Chondrocyte (in vitro differentiated cells): ENCODE data around the gene NCKAP5L. TPM values are rescaled to one million over a fixed set of nuclear protein-coding genes. Genes with fewer than 3 reads are reported as not detected.
A peak's percentile ranks its signal among the peaks of the same experiment; 100 is the strongest.
"Not testable (repeated sequence)": the region's sequence is repeated elsewhere in the genome, so short reads cannot be mapped to it uniquely, and the experiment has no call there.

ENCODE experiments used
- DNase-seq: peaks from one replicate; pipeline ENCODE4 v3.0.0; 2021; ENCODE audit warnings: mixed read lengths, low spot score
- H3K27ac Mint-ChIP-seq: one replicate; pipeline ENCODE4 v1.8.0; 2021; ENCODE audit warnings: mild to moderate bottlenecking, moderate library complexity, mixed read lengths; ENCODE audit not compliant: unreplicated experiment
- H3K27me3 Mint-ChIP-seq: 2 replicates; pipeline ENCODE4 v1.8.0; 2021; ENCODE audit warnings: low read depth, mixed read lengths
- H3K36me3 Mint-ChIP-seq: 2 replicates; pipeline ENCODE4 v1.8.0; 2021; ENCODE audit warnings: low read depth, mixed read lengths
- H3K4me1 Mint-ChIP-seq: 2 replicates; pipeline ENCODE4 v1.8.0; 2021; ENCODE audit warnings: low read depth, mild to moderate bottlenecking, mixed read lengths
- H3K4me3 Mint-ChIP-seq: one replicate; pipeline ENCODE4 v1.8.0; 2021; ENCODE audit warnings: mild to moderate bottlenecking, moderate library complexity, mixed read lengths; ENCODE audit not compliant: unreplicated experiment
- H3K9me3 Mint-ChIP-seq: 2 replicates; pipeline ENCODE4 v1.8.0; 2021; ENCODE audit warnings: low read depth, mixed read lengths
- total RNA-seq: library from RNA; stranded (reverse); gene quantifications from 3 replicates; pipeline ENCODE4 v1.2.1, GENCODE V29; 2021
- TF ChIP-seq, protein P1 (sequence below): fragments of 200-600 bp; sonication (generic); IDR thresholded peaks from 2 replicates; pipeline ENCODE4 v1.5.0; 2021; ENCODE audit warnings: antibody characterized with exemption, mild to moderate bottlenecking, moderate library complexity

Gene NCKAP5L
- total RNA-seq, 1 donor from 2014 or later, result 46.0 TPM

DNA sequence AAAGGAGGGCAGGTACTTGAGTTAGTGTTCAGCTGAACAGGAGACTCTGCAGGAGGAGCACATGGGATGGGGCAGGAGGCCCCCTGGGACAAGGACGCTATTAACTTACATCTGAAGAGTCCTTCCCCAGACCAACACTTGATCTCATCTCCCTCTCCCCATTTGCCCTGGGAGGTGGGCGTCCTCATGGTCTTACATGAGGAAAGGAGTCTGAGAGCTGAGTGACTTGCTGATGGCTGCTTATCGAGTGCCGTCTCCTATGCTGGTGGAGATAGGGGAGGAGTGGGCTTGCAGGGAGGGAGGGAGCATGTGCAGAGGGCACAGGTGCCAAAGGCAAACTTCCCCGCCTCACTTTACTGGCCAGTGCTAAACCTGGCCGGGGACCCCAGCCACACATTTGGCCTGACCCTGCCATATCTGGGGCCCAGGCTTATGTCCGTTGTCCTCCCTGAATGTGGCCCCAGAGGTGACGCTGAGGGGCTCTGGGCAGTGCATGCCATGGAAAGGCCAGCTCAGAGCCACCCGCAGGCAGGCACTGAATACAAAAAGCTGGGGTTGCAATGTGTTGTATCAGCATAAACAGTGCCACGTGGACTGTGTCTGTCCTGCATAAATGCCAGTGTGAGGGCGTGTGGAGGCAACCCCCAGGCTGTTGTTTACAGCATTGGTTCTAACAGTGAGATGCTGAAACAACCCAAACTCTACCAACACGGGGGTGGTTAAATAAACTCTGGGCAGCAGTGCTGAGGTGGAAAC is 46.1 kb upstream of the NCKAP5L start:
- H3K27ac Mint-ChIP-seq, result no peak overlapping the region
- DNase-seq, result peak; percentile 41
- no peaks in the 10 kb centered on the region for H3K9me3 Mint-ChIP-seq
- H3K36me3 Mint-ChIP-seq, result no peaks in the 10 kb centered on the region
- TF ChIP-seq, protein P1, sequence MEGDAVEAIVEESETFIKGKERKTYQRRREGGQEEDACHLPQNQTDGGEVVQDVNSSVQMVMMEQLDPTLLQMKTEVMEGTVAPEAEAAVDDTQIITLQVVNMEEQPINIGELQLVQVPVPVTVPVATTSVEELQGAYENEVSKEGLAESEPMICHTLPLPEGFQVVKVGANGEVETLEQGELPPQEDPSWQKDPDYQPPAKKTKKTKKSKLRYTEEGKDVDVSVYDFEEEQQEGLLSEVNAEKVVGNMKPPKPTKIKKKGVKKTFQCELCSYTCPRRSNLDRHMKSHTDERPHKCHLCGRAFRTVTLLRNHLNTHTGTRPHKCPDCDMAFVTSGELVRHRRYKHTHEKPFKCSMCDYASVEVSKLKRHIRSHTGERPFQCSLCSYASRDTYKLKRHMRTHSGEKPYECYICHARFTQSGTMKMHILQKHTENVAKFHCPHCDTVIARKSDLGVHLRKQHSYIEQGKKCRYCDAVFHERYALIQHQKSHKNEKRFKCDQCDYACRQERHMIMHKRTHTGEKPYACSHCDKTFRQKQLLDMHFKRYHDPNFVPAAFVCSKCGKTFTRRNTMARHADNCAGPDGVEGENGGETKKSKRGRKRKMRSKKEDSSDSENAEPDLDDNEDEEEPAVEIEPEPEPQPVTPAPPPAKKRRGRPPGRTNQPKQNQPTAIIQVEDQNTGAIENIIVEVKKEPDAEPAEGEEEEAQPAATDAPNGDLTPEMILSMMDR, result no peak
- no peaks in the 10 kb centered on the region for H3K27me3 Mint-ChIP-seq
- no peak overlapping the region for H3K4me3 Mint-ChIP-seq
- H3K4me1 Mint-ChIP-seq, result peaks cover 6% of the 10 kb centered on the region

DNA sequence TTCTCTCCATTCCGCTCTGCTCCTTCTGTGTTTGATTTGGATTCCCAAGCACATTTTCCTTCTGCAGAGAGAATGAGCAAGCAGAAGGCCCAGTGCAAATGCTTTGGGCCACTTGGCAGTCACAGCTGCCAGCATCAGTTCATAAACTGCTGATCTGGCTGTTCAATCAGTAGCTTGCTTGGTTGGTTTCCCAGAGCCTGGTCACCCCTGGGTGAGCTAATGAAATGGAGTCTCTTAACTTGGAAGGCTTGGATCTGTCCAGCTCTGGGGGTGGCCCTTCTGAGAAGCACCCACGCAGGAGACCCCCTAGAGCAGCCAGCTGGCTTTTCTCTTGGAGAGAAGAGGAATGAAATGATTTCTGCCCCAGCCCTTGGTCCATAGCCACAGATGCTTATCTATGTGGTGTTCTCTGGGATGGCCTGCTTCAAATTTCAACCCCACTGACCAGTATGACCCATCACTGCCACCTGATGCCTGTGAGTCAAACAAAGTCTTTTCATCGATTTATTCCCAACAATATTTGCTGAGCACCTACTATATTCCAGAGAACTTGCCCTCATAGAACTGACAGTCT is 45.2 kb upstream of the NCKAP5L start:
- Mint-ChIP-seq H3K27me3 (no peaks in the 10 kb centered on the region), H3K4me1 (peaks cover 14% of the 10 kb centered on the region), H3K36me3 (no peaks in the 10 kb centered on the region), H3K27ac (no peak overlapping the region), H3K4me3 (no peak overlapping the region), H3K9me3 (no peaks in the 10 kb centered on the region)
- peak; percentile 11 for DNase-seq
- TF ChIP-seq, protein P1, result no peak

DNA sequence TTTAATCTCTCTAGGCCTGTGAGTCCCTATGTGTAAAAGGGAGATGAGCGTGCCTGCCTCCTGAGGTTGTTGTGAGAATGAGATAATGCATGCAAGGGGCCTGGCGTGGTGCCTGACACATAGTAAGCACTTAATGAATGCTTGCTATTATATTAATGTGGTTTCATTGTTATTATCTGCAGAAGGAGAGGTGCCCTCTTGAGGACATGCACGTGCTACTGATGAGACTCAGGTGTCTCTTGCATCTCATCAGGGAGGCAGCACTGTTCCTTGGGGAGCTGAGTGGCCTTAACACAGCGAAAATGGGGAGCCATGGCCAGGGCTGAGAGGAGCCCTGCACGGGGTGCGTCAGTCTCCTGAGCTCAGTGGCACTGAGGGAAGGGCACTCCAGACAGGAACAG is 44.6 kb upstream of the NCKAP5L start:
- no peak overlapping the region for H3K27ac Mint-ChIP-seq
- H3K4me1 Mint-ChIP-seq, result peaks cover 17% of the 10 kb centered on the region
- no peaks in the 10 kb centered on the region for H3K36me3 Mint-ChIP-seq
- no peaks in the 10 kb centered on the region for H3K27me3 Mint-ChIP-seq
- H3K9me3 Mint-ChIP-seq, result no peaks in the 10 kb centered on the region
- no peak overlapping the region for H3K4me3 Mint-ChIP-seq
- TF ChIP-seq, protein P1, result no peak
- peak; percentile 41 for DNase-seq

DNA sequence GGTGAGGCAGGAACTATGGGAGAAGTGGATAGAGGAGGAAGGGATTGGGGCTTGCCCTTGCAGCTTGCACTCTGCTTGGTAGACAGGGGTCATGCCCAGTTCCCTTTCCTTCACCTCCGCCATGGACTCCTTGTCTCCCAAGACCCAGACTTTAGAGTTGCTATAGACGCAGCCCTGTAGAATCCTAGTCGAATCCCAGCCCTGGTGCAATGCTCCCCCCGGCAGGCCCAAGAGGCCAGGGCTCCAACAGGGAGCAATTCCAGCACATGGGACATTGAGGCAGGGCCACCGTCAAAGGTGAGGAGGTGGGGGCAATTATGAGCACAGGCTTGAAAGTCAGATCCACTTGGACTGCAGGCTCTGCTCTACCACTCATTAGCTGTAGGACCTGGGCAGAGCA is 44.2 kb upstream of the NCKAP5L start:
- Mint-ChIP-seq H3K27ac (no peak overlapping the region), H3K9me3 (no peaks in the 10 kb centered on the region), H3K4me1 (peaks cover 19% of the 10 kb centered on the region), H3K27me3 (no peaks in the 10 kb centered on the region), H3K36me3 (no peaks in the 10 kb centered on the region), H3K4me3 (no peak overlapping the region)
- DNase-seq, result peak; percentile 36
- TF ChIP-seq, protein P1, result no peak

DNA sequence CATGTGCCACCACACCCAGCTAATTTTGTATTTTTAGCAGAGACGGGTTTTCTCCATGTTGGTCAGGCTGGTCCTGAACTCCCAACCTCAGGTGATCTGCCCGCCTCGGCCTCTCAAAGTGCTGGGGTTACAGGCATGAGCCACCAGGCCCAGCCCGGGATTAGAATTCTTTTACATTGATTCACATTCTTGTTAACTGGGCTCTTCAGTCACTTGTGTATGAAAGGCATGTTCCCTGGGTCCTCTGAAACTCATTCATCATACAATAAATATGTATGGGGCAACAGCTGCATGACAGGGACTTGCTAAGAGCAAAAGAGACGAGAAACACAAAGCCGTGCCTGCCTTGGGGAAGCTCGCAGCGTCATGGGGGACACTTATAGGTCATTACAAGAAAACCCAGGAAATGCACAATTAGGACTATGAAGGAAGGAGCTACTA is 43.6 kb upstream of the NCKAP5L start:
- not testable (repeated sequence) for H3K27me3 Mint-ChIP-seq, H3K4me3 Mint-ChIP-seq, H3K36me3 Mint-ChIP-seq, H3K9me3 Mint-ChIP-seq
- peak overlapping the region; percentile 86 for H3K27ac Mint-ChIP-seq
- H3K4me1 Mint-ChIP-seq, result peaks cover 19% of the 10 kb centered on the region
- DNase-seq, result peak; percentile 21

DNA sequence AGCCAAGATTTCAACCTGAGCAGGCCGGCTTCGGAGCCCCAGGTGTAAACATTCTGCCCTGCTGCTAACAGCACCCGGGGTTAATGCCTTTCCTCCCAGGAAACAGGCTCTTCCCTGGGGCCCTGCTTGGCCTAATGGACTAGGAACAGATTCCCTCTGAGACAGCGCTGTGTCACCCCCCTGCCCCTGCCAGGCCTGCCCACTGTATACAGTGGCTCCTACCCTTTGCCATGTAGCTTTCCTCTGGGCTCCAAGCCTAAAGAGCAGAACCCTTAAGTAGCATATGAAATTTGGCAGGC is 43.0 kb upstream of the NCKAP5L start:
- H3K4me3 Mint-ChIP-seq, result no peak overlapping the region
- no peaks in the 10 kb centered on the region for H3K9me3 Mint-ChIP-seq
- no peaks in the 10 kb centered on the region for H3K27me3 Mint-ChIP-seq

More for the DNA sequence above, 43.0 kb upstream of the NCKAP5L start:
- no peak for DNase-seq
- H3K27ac Mint-ChIP-seq, result no peak overlapping the region
- peaks cover 19% of the 10 kb centered on the region for H3K4me1 Mint-ChIP-seq
- no peaks in the 10 kb centered on the region for H3K36me3 Mint-ChIP-seq
- TF ChIP-seq, protein P1, result no peak
